ENCODE results near the gene CMC4.

- TF ChIP-seq CTCF (conservative IDR thresholded peaks at IDR 0.05): no peak
- TF ChIP-seq EZH2 (IDR thresholded peaks at IDR 0.05; ENCODE audit: low read depth): no peak
Measured at GRCh38 chrX:155054255-155054654, 16.7 kb downstream of the CMC4 start.
